Hair follicular keratinocyte (primary cell): ENCODE data around the gene CRTAC1. TPM values are rescaled to one million over a fixed set of nuclear protein-coding genes. Genes with fewer than 3 reads are reported as not detected.

Experiments used
- total RNA-seq: library from RNA; depleted of rRNA; stranded (reverse); fragments of >200 nt; gene quantifications from 2 replicates; pipeline ENCODE4 v1.2.3, GENCODE V29; 2015

The CRTAC1 gene
- total RNA-seq = not detected in 2 replicates

GRCh38 chr10:98030093-98030821 lies at the start of gene CRTAC1:
CRTAC1 (minus strand) TSS chr10:98030621; CDS start chr10:98030472, 149 bp downstream.

GRCh38 chr10:97849687-97850402 lies 180.6 kb downstream of the CRTAC1 start, which contains the start of gene GOLGA7B:
GOLGA7B (plus strand) TSS chr10:97849843; CDS start chr10:97850304, 461 bp downstream.

Other genes with a start within 250 kb of the CRTAC1 start
- gene GOLGA7B, start 180.8 kb downstream of the CRTAC1 start, total RNA-seq = 0.46 and 0.47 TPM in 2 replicates
- gene R3HCC1L, start 104.0 kb upstream of the CRTAC1 start, total RNA-seq = 7.3 and 8.1 TPM in 2 replicates
- gene LOXL4, start 237.6 kb upstream of the CRTAC1 start, total RNA-seq = 0.04 and 0.16 TPM in 2 replicates